HCT116 (cell line): ENCODE measurements around the gene IL17B. TPM values are rescaled to one million over a fixed set of nuclear protein-coding genes. Genes with fewer than 3 reads are reported as not detected.

Source experiments
- ATAC-seq: fragments of 200-7000 bp; cut with Tn5 transposase; 2 replicates; pipeline ENCODE4 v1.9.1; 2020; ENCODE audit warnings: mild to moderate bottlenecking, moderate library complexity
- BruUV-seq: library from RNA; stranded (reverse); fragments of 400-500 nt; replicated peaks from 2 replicates; lab custom pipeline; 2021; lab: Mats Ljungman, UMichigan
- CTCF ChIA-PET: fragments of 300-600 bp; sonication (Branson Sonifier 250); formaldehyde crosslinking; loops from one replicate; lab custom pipeline; 2021; ENCODE audit warnings: antibody characterized with exemption; lab: Charles Lee
- POLR2A ChIA-PET: fragments of 300-600, 350-600 bp; sonication (Branson Sonifier 250); formaldehyde crosslinking; loops from one replicate; lab custom pipeline; 2021; ENCODE audit warnings: antibody characterized with exemption; lab: Charles Lee
- RAD21 ChIA-PET, 2 experiments: fragments of 300-600 bp; sonication (Branson Sonifier 250); formaldehyde crosslinking; loops; one replicate each; lab custom pipeline; 2023; ENCODE audit warnings: low total read pairs in 2 of 2; ENCODE audit not compliant: uncharacterized antibody in 2 of 2, unreplicated experiment in 2 of 2, low non-redundant PET in 1 of 2; lab: Charles Lee
- DNase-seq: peaks from one replicate; pipeline ENCODE4 v3.0.0-alpha.2; 2010; ENCODE audit warnings: low read depth, low spot score
- H2AFZ ChIP-seq: fragments of 200-600 bp; shearing (Covaris generic), sonication (generic); 2 replicates; pipeline ENCODE4 v1.6.1; 2017; ENCODE audit warnings: low read depth, mixed run types, mixed read lengths, antibody characterized with exemption, low read length; ENCODE audit not compliant: poor library complexity, severe bottlenecking
- H3K27ac ChIP-seq: 2 replicates; pipeline ENCODE4 v1.5.1; 2012; ENCODE audit warnings: low read depth, low read length
- H3K27me3 ChIP-seq: fragments of 200-600 bp; sonication (generic); 2 replicates; pipeline ENCODE4 v1.6.1; 2016; ENCODE audit warnings: mixed run types, low read length, mixed read lengths; ENCODE audit not compliant: insufficient read depth
- H3K36me3 ChIP-seq, 2 experiments: fragments of 200-500 bp in 1 of 2; fragments of 200-600 bp in 1 of 2; sonication (Bioruptor generic) in 1 of 2; sonication (generic) in 1 of 2; 2 replicates each; pipeline versions ENCODE4 v1.5.1 to v1.6.1; 2014 to 2016; ENCODE audit warnings: low read length in 2 of 2, inconsistent platforms in 1 of 2, mixed read lengths in 1 of 2, mixed run types in 1 of 2; ENCODE audit not compliant: insufficient read depth in 2 of 2, control insufficient read depth in 1 of 2
- H3K4me1 ChIP-seq, 2 experiments: fragments of 200-600 bp in 1 of 2; sonication (generic) in 1 of 2; 2 replicates each; pipeline versions ENCODE4 v1.5.1 to v1.6.1; 2012 to 2017; ENCODE audit warnings: low read length in 2 of 2, inconsistent platforms in 1 of 2, mild to moderate bottlenecking in 1 of 2, mixed read lengths in 1 of 2, mixed run types in 1 of 2, moderate library complexity in 1 of 2; ENCODE audit not compliant: insufficient read depth in 2 of 2, control insufficient read depth in 1 of 2
- H3K4me2 ChIP-seq: fragments of 200-600 bp; sonication (generic); 2 replicates; pipeline ENCODE4 v1.6.1; 2017; ENCODE audit warnings: mixed run types, low read length, mixed read lengths
- H3K4me3 ChIP-seq, 2 experiments: fragments of 200-600 bp in 1 of 2; sonication (generic) in 1 of 2; replicated peaks in 1 of 2; 2 replicates each; pipeline ENCODE4 v1.5.1; 2011 to 2016; ENCODE audit warnings: low read length in 2 of 2, control low read depth in 1 of 2, low read depth in 1 of 2, mild to moderate bottlenecking in 1 of 2, mixed read lengths in 1 of 2, mixed run types in 1 of 2
- H3K79me2 ChIP-seq: fragments of 200-600 bp; sonication (generic); 2 replicates; pipeline ENCODE4 v1.6.1; 2017; ENCODE audit warnings: mild to moderate bottlenecking, mixed run types, low read length, moderate library complexity, mixed read lengths; ENCODE audit not compliant: insufficient read depth
- H3K9ac ChIP-seq: fragments of 200-600 bp; sonication (generic); 2 replicates; pipeline ENCODE4 v1.6.1; 2016; ENCODE audit warnings: low read length, mixed read lengths
- H3K9me2 ChIP-seq: fragments of 200-600 bp; sonication (generic), shearing (Covaris generic); 2 replicates; pipeline ENCODE4 v1.6.1; 2017; ENCODE audit warnings: mixed run types, mild to moderate bottlenecking, moderate library complexity; ENCODE audit not compliant: insufficient read depth
- H3K9me3 ChIP-seq, 2 experiments: fragments of 200-500 bp in 1 of 2; fragments of 200-600 bp in 1 of 2; sonication (Bioruptor generic) in 1 of 2; sonication (generic) in 1 of 2; 2 replicates each; pipeline ENCODE4 v1.6.1; 2014 to 2017; ENCODE audit warnings: low read length in 2 of 2, mixed read lengths in 2 of 2, inconsistent platforms in 1 of 2, low read depth in 1 of 2, mild to moderate bottlenecking in 1 of 2, mixed run types in 1 of 2, moderate library complexity in 1 of 2; ENCODE audit not compliant: control insufficient read depth in 1 of 2, insufficient read depth in 1 of 2
- H4K20me1 ChIP-seq: fragments of 200-600 bp; sonication (generic), shearing (Covaris generic); 2 replicates; pipeline ENCODE4 v1.6.1; 2017; ENCODE audit warnings: mixed run types, mild to moderate bottlenecking, moderate library complexity; ENCODE audit not compliant: insufficient read depth
- CBX3 ChIP-seq: IDR thresholded peaks from 2 replicates; pipeline ENCODE4 v1.6.1; 2012; ENCODE audit warnings: low read depth
- CEBPB ChIP-seq: IDR thresholded peaks from 2 replicates; pipeline ENCODE4 v1.6.1; 2012; ENCODE audit warnings: low read depth
- EGR1 ChIP-seq: IDR thresholded peaks from 2 replicates; pipeline ENCODE4 v1.6.1; 2012; ENCODE audit warnings: low read depth
- ELF1 ChIP-seq: IDR thresholded peaks from 2 replicates; pipeline ENCODE4 v1.6.1; 2012; ENCODE audit warnings: low read depth, borderline replicate concordance
- EZH2 ChIP-seq: fragments of 200-600 bp; sonication (generic); IDR thresholded peaks from 2 replicates; pipeline ENCODE4 v1.6.1; 2017; ENCODE audit warnings: antibody characterized with exemption, mixed run types
- EZH2phosphoT487 ChIP-seq: fragments of 200-600 bp; IDR thresholded peaks from 2 replicates; pipeline ENCODE4 v1.6.1; 2018; ENCODE audit warnings: antibody characterized with exemption, borderline replicate concordance
- JUND ChIP-seq: IDR thresholded peaks from 2 replicates; pipeline ENCODE4 v1.6.1; 2012
- POLR2A ChIP-seq: IDR thresholded peaks from 2 replicates; pipeline ENCODE4 v1.7.0; 2011; ENCODE audit warnings: borderline replicate concordance; ENCODE audit not compliant: insufficient read depth, insufficient read length; ENCODE audit errors: extremely low read depth
- RAD21 ChIP-seq: IDR thresholded peaks from 2 replicates; pipeline ENCODE4 v1.6.1; 2012; ENCODE audit warnings: low read depth, mild to moderate bottlenecking
- SIN3A ChIP-seq: IDR thresholded peaks from 2 replicates; pipeline ENCODE4 v1.6.1; 2012; ENCODE audit warnings: low read depth
- TCF7L2 ChIP-seq: IDR thresholded peaks from 2 replicates; pipeline ENCODE4 v1.7.0; 2011; ENCODE audit warnings: borderline replicate concordance, inconsistent platforms; ENCODE audit not compliant: insufficient read depth, insufficient read length; ENCODE audit errors: extremely low read depth
- YY1 ChIP-seq: IDR thresholded peaks from 2 replicates; pipeline ENCODE4 v1.6.1; 2011; ENCODE audit warnings: low read length, low read depth, moderate library complexity, mild to moderate bottlenecking; ENCODE audit not compliant: insufficient replicate concordance; ENCODE audit errors: extremely low read depth
- ZFX ChIP-seq: fragments of 450-650 bp; IDR thresholded peaks from 2 replicates; pipeline ENCODE4 v1.6.1; 2017
- ZNF274 ChIP-seq: fragments of 200-500 bp; sonication (Bioruptor generic); IDR thresholded peaks from 2 replicates; pipeline ENCODE4 v1.6.1; 2014; ENCODE audit warnings: mild to moderate bottlenecking, low read depth, low read length, inconsistent platforms
- intact Hi-C: fragments of 100-400 bp; cut with micrococcal nuclease; formaldehyde crosslinking; loops from 2 replicates; pipeline ENCODE4 v1.10.0; 2022
- total RNA-seq: library from RNA; stranded (reverse); gene quantifications from one replicate; pipeline ENCODE4 v1.2.1, GENCODE V29; 2021; ENCODE audit not compliant: unreplicated experiment
- TF ChIP-seq, protein P1 (sequence below): IDR thresholded peaks from 2 replicates; pipeline ENCODE4 v1.6.1; 2012
- TF ChIP-seq, protein P2 (sequence below), 3 experiments: fragments of 200-600 bp in 1 of 3; sonication (generic) in 1 of 3; IDR thresholded peaks in 2 of 3; conservative IDR thresholded peaks in 1 of 3; 2 replicates each; pipeline ENCODE4 v1.5.1; 2012 to 2017; ENCODE audit warnings: low read depth in 2 of 3, low read length in 2 of 3, antibody characterized with exemption in 1 of 3, borderline replicate concordance in 1 of 3, control low read depth in 1 of 3, mild to moderate bottlenecking in 1 of 3, mixed read lengths in 1 of 3, mixed run types in 1 of 3, moderate library complexity in 1 of 3; ENCODE audit not compliant: insufficient read depth in 1 of 3
- TF ChIP-seq, protein P3 (sequence below): IDR thresholded peaks from 2 replicates; pipeline ENCODE4 v1.6.1; 2011; ENCODE audit warnings: mild to moderate bottlenecking, low read length, moderate library complexity; ENCODE audit not compliant: insufficient replicate concordance; ENCODE audit errors: extremely low read depth

The IL17B gene
- total RNA-seq, 1 experiment from 2014 or later, result 0.81 TPM

DNA sequence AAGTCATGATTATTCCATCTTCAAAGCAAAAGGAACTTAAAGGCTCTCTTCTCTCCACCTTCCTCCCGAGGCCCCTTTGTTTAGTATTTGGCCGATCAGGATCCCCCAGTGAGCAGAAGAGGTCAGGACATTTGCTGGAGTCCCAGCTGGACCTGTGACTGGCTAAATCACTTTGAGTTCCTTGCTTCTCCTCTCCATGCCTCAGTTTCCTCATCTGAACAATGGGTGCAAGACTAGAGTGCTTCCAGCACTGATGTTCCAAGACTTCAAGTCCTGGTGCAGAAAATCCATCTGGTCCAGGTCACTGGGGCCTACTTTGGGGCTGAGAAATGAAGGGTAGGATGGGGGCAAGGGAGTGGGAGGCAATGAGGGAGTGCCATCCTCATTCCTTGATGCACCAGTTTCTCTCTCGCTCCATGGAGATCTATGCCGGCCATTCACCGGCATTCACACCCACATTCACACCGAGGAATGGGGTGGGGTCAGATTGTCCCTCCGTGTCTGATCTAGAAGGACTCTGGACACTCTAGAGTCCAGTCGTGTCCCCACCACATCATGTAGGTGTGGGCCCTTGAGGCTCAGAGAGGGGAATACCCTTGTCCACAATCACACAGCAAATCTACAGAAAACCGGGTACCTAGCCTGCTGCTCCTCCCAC is 38.7 kb upstream of the IL17B start:
- ChIA-PET POLR2A (no interaction called here), RAD21 (no interaction called here), CTCF (no interaction called here)
- no peak for TF ChIP-seq EZH2
- TF ChIP-seq ZFX, result no peak
- TF ChIP-seq YY1, result no peak
- no peak for TF ChIP-seq ELF1
- no peak for TF ChIP-seq JUND
- TF ChIP-seq, protein P1, sequence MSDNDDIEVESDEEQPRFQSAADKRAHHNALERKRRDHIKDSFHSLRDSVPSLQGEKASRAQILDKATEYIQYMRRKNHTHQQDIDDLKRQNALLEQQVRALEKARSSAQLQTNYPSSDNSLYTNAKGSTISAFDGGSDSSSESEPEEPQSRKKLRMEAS, result no peak
- no peak for TF ChIP-seq EZH2phosphoT487
- TF ChIP-seq CEBPB, result no peak
- no peak for TF ChIP-seq RAD21
- no peak for TF ChIP-seq EGR1
- no peak for TF ChIP-seq POLR2A
- no peak for TF ChIP-seq SIN3A
- TF ChIP-seq, protein P2, sequence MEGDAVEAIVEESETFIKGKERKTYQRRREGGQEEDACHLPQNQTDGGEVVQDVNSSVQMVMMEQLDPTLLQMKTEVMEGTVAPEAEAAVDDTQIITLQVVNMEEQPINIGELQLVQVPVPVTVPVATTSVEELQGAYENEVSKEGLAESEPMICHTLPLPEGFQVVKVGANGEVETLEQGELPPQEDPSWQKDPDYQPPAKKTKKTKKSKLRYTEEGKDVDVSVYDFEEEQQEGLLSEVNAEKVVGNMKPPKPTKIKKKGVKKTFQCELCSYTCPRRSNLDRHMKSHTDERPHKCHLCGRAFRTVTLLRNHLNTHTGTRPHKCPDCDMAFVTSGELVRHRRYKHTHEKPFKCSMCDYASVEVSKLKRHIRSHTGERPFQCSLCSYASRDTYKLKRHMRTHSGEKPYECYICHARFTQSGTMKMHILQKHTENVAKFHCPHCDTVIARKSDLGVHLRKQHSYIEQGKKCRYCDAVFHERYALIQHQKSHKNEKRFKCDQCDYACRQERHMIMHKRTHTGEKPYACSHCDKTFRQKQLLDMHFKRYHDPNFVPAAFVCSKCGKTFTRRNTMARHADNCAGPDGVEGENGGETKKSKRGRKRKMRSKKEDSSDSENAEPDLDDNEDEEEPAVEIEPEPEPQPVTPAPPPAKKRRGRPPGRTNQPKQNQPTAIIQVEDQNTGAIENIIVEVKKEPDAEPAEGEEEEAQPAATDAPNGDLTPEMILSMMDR (IDR thresholded peaks at IDR 0.05 in 2 of 3, conservative IDR thresholded peaks at IDR 0.05 in 1 of 3; ENCODE audit: borderline replicate concordance in 1 of 3, insufficient read depth in 1 of 3, low read depth in 2 of 3, low read length in 2 of 3), result no peak
- TF ChIP-seq, protein P3, sequence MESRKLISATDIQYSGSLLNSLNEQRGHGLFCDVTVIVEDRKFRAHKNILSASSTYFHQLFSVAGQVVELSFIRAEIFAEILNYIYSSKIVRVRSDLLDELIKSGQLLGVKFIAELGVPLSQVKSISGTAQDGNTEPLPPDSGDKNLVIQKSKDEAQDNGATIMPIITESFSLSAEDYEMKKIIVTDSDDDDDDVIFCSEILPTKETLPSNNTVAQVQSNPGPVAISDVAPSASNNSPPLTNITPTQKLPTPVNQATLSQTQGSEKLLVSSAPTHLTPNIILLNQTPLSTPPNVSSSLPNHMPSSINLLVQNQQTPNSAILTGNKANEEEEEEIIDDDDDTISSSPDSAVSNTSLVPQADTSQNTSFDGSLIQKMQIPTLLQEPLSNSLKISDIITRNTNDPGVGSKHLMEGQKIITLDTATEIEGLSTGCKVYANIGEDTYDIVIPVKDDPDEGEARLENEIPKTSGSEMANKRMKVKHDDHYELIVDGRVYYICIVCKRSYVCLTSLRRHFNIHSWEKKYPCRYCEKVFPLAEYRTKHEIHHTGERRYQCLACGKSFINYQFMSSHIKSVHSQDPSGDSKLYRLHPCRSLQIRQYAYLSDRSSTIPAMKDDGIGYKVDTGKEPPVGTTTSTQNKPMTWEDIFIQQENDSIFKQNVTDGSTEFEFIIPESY, result no peak
- TF ChIP-seq ZNF274, result no peak
- TF ChIP-seq CBX3, result no peak
- no peak for TF ChIP-seq TCF7L2
- no peak overlapping the region for H3K4me2 ChIP-seq
- no peaks in the 10 kb centered on the region for H3K9me2 ChIP-seq
- H4K20me1 ChIP-seq, result no peaks in the 10 kb centered on the region
- BruUV-seq, result no TSS peak
- H3K36me3 ChIP-seq, result no peaks in the 10 kb centered on the region
- H3K27ac ChIP-seq, result no peak overlapping the region
- H3K4me1 ChIP-seq, result peaks cover 0 to 1% of the 10 kb centered on the region in 2 experiments; a peak in 1 of 4 replicates
- H3K79me2 ChIP-seq, result no peaks in the 10 kb centered on the region
- no peak overlapping the region for H3K4me3 ChIP-seq
- ATAC-seq, result no peak
- H3K9me3 ChIP-seq, result no peaks in the 10 kb centered on the region
- H3K9ac ChIP-seq, result no peak overlapping the region
- no peaks in the 10 kb centered on the region for H3K27me3 ChIP-seq
- no peak overlapping the region for H2AFZ ChIP-seq
- intact Hi-C loops, result no loop called here
- no peak for DNase-seq
